Lung (tissue), 12 donors: ENCODE results near the gene ECT2. TPM values are rescaled to one million over a fixed set of nuclear protein-coding genes. Genes with fewer than 3 reads are reported as not detected.
A peak's percentile ranks its signal among the peaks of the same experiment; 100 is the strongest.

Source experiments
- ATAC-seq: fragments of 200-7000 bp; cut with Tn5 transposase; one replicate; pipeline ENCODE4 v1.9.1; 2020; ENCODE audit warnings: moderate number of reproducible peaks; ENCODE audit not compliant: insufficient read depth, low FRiP score
- DNase-seq, 3 donors: peaks; one replicate each; pipeline ENCODE4 v3.0.0-alpha.2; 2013 to 2017
- H3K27ac ChIP-seq, 2 donors: one replicate each; pipeline ENCODE4 v1.5.1; 2013; ENCODE audit warnings: mild to moderate bottlenecking in 2 of 2, moderate library complexity in 2 of 2, control low read depth in 1 of 2, inconsistent platforms in 1 of 2, low read depth in 1 of 2, low read length in 1 of 2
- H3K27me3 ChIP-seq, 3 donors: one replicate each; pipeline ENCODE4 v1.5.1; 2013; ENCODE audit warnings: low read length in 2 of 3; ENCODE audit not compliant: control insufficient read depth in 3 of 3, insufficient read depth in 3 of 3
- H3K36me3 ChIP-seq, 4 donors: one replicate each; pipeline ENCODE4 v1.5.1; 2013; ENCODE audit warnings: low read length in 4 of 4, mild to moderate bottlenecking in 1 of 4, moderate library complexity in 1 of 4; ENCODE audit not compliant: control insufficient read depth in 4 of 4, insufficient read depth in 4 of 4
- H3K4me1 ChIP-seq, 5 donors: one replicate each; pipeline ENCODE4 v1.5.1; 2013; ENCODE audit warnings: low read length in 5 of 5, mild to moderate bottlenecking in 2 of 5, moderate library complexity in 1 of 5; ENCODE audit not compliant: control insufficient read depth in 5 of 5, insufficient read depth in 5 of 5
- H3K4me3 ChIP-seq: one replicate; pipeline ENCODE4 v1.5.1; 2013; ENCODE audit warnings: mild to moderate bottlenecking, control low read depth, moderate library complexity
- H3K9ac ChIP-seq, 2 donors: one replicate each; pipeline ENCODE4 v1.5.1; 2013; ENCODE audit warnings: low read length in 2 of 2, control low read depth in 1 of 2; ENCODE audit not compliant: insufficient read depth in 1 of 2
- H3K9me3 ChIP-seq, 4 donors: one replicate each; pipeline ENCODE4 v1.5.1; 2013; ENCODE audit warnings: low read length in 3 of 4, mild to moderate bottlenecking in 1 of 4, moderate library complexity in 1 of 4; ENCODE audit not compliant: control insufficient read depth in 4 of 4, insufficient read depth in 3 of 4
- CTCF ChIP-seq: IDR thresholded peaks from 2 replicates; pipeline ENCODE4 v1.5.1; 2012; ENCODE audit warnings: mild to moderate bottlenecking; ENCODE audit errors: control extremely low read depth, extremely low read depth
- WGBS, 2 donors: extraction: QIAGEN DNeasy Blood & Tissue Kit; methylation state at CpG; one replicate each; pipeline ENCODE4 v1.1.7; 2013; 5-methylcytosine and 5-hydroxymethylcytosine counted together
- polyA plus RNA-seq, 2 donors: library from polyadenylated mRNA; stranded (reverse); fragments of 200-250 nt; gene quantifications; one replicate each; pipeline ENCODE4 v1.2.1, GENCODE V29; 2013
- total RNA-seq, 2 donors: library from RNA; depleted of rRNA in 1 of 2; stranded (reverse); fragments of >200 nt in 1 of 2; gene quantifications; one replicate each; pipeline ENCODE4 v1.2.1, GENCODE V29; 2014 to 2021
- donor health status: control.
- donor health status: control.
- donor health status: Bipolar disorder and iron deficiency.
- donor health status: healthy.
- donor health status: DM: yes; HTN: yes; CAD: no.

ECT2 gene
- total and polyA plus RNA-seq, 4 donors: 4.2 to 19.5 (median 8.5) TPM

DNA sequence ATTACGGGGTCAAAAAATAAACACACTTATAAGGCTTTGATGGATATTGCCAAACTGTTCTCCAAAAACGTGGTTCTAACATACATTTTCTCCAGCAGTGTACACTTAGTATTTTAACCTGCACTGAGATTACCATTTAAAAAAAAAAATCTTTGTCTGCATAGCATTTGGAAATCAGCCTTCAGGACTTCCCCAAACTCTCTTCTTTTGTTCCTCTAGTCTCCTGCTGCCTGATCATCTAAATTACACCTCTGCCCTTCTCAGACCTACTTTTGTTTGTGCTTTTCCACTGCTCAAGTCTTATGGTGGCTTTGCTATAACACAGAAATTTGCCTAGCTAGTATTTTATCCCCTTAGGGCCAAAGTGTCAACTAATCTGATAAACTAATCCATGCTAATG, 43.5 kb upstream of the ECT2 start:
- ATAC-seq (no peak), DNase-seq (no peak)
- H3K27me3 ChIP-seq: peaks cover 0 to 3% (median 0%) of the 10 kb centered on the region in 3 donors
- no peak overlapping the region for H3K27ac ChIP-seq
- no peaks in the 10 kb centered on the region for H3K9me3 ChIP-seq
- H3K4me1 ChIP-seq: peaks cover 0 to 20% (median 4%) of the 10 kb centered on the region in 5 donors
- H3K9ac ChIP-seq: no peak overlapping the region
- H3K36me3 ChIP-seq: no peaks in the 10 kb centered on the region
- no peak overlapping the region for H3K4me3 ChIP-seq
- WGBS, 2 donors: 77 to 81% methylated on average over 2 of the region's 2 CpGs
- TF ChIP-seq CTCF: no peak

GRCh38 chr3:172707967-172708366, 42.6 kb upstream of the ECT2 start:
- H3K4me1 ChIP-seq: peaks cover 0 to 16% (median 4%) of the 10 kb centered on the region in 5 donors
- no peak for ATAC-seq
- no peaks in the 10 kb centered on the region for H3K9me3 ChIP-seq
- no peaks in the 10 kb centered on the region for H3K36me3 ChIP-seq
- 55 to 83% methylated on average over 1 of the region's 1 CpG for WGBS, 2 donors
- no peak overlapping the region for H3K4me3 ChIP-seq
- H3K27ac ChIP-seq: no peak overlapping the region
- peaks cover 0 to 3% (median 0%) of the 10 kb centered on the region in 3 donors for H3K27me3 ChIP-seq
- TF ChIP-seq CTCF: no peak
- DNase-seq: no peak
- no peak overlapping the region for H3K9ac ChIP-seq

GRCh38 chr3:172708921-172709773, 41.4 kb upstream of the ECT2 start:
- WGBS, 2 donors: 87 to 89% methylated on average over 2 of the region's 2 CpGs
- DNase-seq (no peak), ATAC-seq (no peak)
- Histone ChIP-seq H3K4me3 (no peak overlapping the region), H3K27ac (peak overlapping the region; percentile 39 to 77), H3K27me3 (peaks cover 0 to 3% (median 0%) of the 10 kb centered on the region in 3 donors), H3K9ac (no peak overlapping the region), H3K36me3 (no peaks in the 10 kb centered on the region), H3K9me3 (no peaks in the 10 kb centered on the region), H3K4me1 (peaks cover 0 to 14% (median 4%) of the 10 kb centered on the region in 5 donors)
- no peak for TF ChIP-seq CTCF
